H1 (cell line): ENCODE results near the gene SEMA3C. TPM values are rescaled to one million over a fixed set of nuclear protein-coding genes. Genes with fewer than 3 reads are reported as not detected.

Experiments
- GTF2F1 ChIP-seq: IDR thresholded peaks from 2 replicates; pipeline ENCODE4 v1.6.1; 2012; ENCODE audit warnings: low read depth, low read length, improper control_type of control experiment, borderline replicate concordance
- RFX5 ChIP-seq: IDR thresholded peaks from 2 replicates; pipeline ENCODE4 v1.6.1; 2011; ENCODE audit warnings: low read depth, low read length, improper control_type of control experiment, borderline replicate concordance
- TEAD4 ChIP-seq: IDR thresholded peaks from 2 replicates; pipeline ENCODE4 v1.6.1; 2012; ENCODE audit warnings: low read depth, low read length, inconsistent platforms, mixed read lengths
- polyA plus RNA-seq, 7 experiments: library from polyadenylated mRNA; depleted of rRNA in 3 of 7; stranded (reverse) in 5 of 7; unstranded in 2 of 7; fragments of >200 nt in 5 of 7; fragments of 200-250 nt in 2 of 7; gene quantifications; 1 replicate in 5 of 7; 2 replicates in 1 of 7; 4 replicates in 1 of 7; pipeline versions ENCODE4 v1.2.1 to v1.2.3, GENCODE V29; 2011 to 2013; ENCODE audit warnings: missing spikeins in 2 of 7, mixed read lengths in 2 of 7
- total RNA-seq: library from RNA; stranded (reverse); fragmentation: NEBNext Ultra II Directional; extraction: Animal tissue kit (Norgen Biotek cat#: 25700); gene quantifications from 2 replicates; pipeline ENCODE4 v1.2.1, GENCODE V29; 2021

SEMA3C gene
- total and polyA plus RNA-seq, 2 of the 8 experiments (the other 6 are each of a cell fraction or from before 2014, with no cell fraction given) = 0.15 to 1.4 TPM

DNA sequence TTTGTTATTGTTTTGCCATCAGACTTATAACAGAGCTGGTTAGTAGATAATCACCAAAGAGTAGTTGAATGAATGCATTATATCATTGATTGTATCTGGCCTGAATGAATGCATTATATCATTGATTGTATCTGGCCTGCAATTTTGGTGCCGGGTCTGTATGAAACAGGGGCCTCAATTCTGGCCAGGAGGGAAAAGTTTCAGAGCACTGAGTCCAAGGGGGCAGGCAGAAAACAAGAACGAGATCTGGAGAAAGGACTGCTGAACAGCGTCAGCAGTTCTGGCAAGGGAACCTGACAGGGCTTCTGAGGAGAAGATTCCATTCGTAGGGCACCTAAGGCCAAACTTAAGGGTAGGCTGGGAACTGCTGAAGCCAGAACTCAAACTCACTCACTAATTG is 128.0 kb downstream of the SEMA3C start (continued):
- no peak for TF ChIP-seq TEAD4
- no peak for TF ChIP-seq RFX5
- no peak for TF ChIP-seq GTF2F1
